Esophagus squamous epithelium (tissue), 5 donors: Measurements from ENCODE around the gene TLE5. TPM values are rescaled to one million over a fixed set of nuclear protein-coding genes. Genes with fewer than 3 reads are reported as not detected.

Experiments used
- DNase-seq: peaks from one replicate; lab custom pipeline; 2025; lab: John Stamatoyannopoulos, UW
- H3K27ac ChIP-seq, 4 donors: fragments of 200-600 bp; sonication (generic); one replicate each; pipeline ENCODE4 v1.5.1; 2016 to 2019; ENCODE audit warnings: mild to moderate bottlenecking in 1 of 4
- H3K27me3 ChIP-seq, 4 donors: fragments of 200-600 bp; sonication (generic); 1 replicate in 3 of 4; 2 replicates in 1 of 4; pipeline versions ENCODE4 v1.5.1 to v1.6.0; 2017 to 2021; ENCODE audit warnings: antibody characterized with exemption in 1 of 4
- H3K36me3 ChIP-seq, 3 donors: fragments of 200-600 bp; sonication (generic); one replicate each; pipeline ENCODE4 v1.5.1; 2016 to 2019
- H3K4me1 ChIP-seq, 3 donors: fragments of 200-600 bp; sonication (generic); one replicate each; pipeline ENCODE4 v1.5.1; 2017 to 2019
- H3K4me3 ChIP-seq, 4 donors: fragments of 200-600 bp; sonication (generic); 1 replicate in 3 of 4; 2 replicates in 1 of 4; pipeline ENCODE4 v1.5.1; 2016 to 2019; ENCODE audit warnings: mild to moderate bottlenecking in 2 of 4, moderate library complexity in 1 of 4
- H3K9me3 ChIP-seq, 3 donors: fragments of 200-600 bp; sonication (generic); one replicate each; pipeline ENCODE4 v1.5.1; 2016 to 2019
- CTCF ChIP-seq, 6 experiments: fragments of 450-650 bp in 4 of 6; fragments of 200-600 bp in 2 of 6; sonication (generic) in 2 of 6; IDR thresholded peaks; one replicate each; pipeline ENCODE4 v1.5.1; 2016 to 2019; ENCODE audit warnings: antibody characterized with exemption in 6 of 6, mild to moderate bottlenecking in 4 of 6, moderate library complexity in 4 of 6
- POLR2A ChIP-seq, 4 donors: fragments of 450-650 bp; IDR thresholded peaks; one replicate each; pipeline ENCODE4 v1.6.1; 2017; ENCODE audit warnings: antibody characterized with exemption in 4 of 4, mild to moderate bottlenecking in 4 of 4, moderate library complexity in 3 of 4
- WGBS, 2 donors: methylation state at CpG; one replicate each; pipeline ENCODE4 v1.1.5; 2018; 5-methylcytosine and 5-hydroxymethylcytosine counted together
- intact Hi-C: fragments of 100-400 bp; cut with DNase I; formaldehyde crosslinking; loops from one replicate; pipeline ENCODE4 v1.15.0; 2022
- total RNA-seq, 4 donors: library from RNA; depleted of rRNA; stranded (reverse); fragments of >200 nt; gene quantifications; one replicate each; pipeline ENCODE4 v1.1.0, GENCODE V29; 2016
- donor health status: DM: yes; HTN: yes; CAD: no.

The TLE5 gene
- total RNA-seq, 4 donors from 2014 or later: 141 to 433 (median 298) TPM

- no peak for DNase-seq
- no peaks in the 10 kb centered on the region for H3K27me3 ChIP-seq
- TF ChIP-seq POLR2A (IDR thresholded peaks at IDR 0.05) (peak in 1 of 4 donors; percentile 10), CTCF (IDR thresholded peaks at IDR 0.05) (no peak)
- peaks cover 50 to 92% (median 51%) of the 10 kb centered on the region in 3 donors for H3K4me1 ChIP-seq
- no peaks in the 10 kb centered on the region for H3K36me3 ChIP-seq
- H3K4me3 ChIP-seq: peak overlapping the region; percentile 18 to 96 (median 78)
- intact Hi-C loops: no loop called here
- H3K9me3 ChIP-seq: no peaks in the 10 kb centered on the region
- 10% methylated on average over 8 to 15 of the region's 40 CpGs for WGBS, 2 donors
- peak overlapping the region; percentile 74 to 88 (median 84) for H3K27ac ChIP-seq
Observed at GRCh38 chr19:3098515-3099346, 36.4 kb upstream of the TLE5 start.

GRCh38 chr19:3098141-3098514, 35.8 kb upstream of the TLE5 start:
- H3K27ac ChIP-seq: peak overlapping the region; percentile 74 to 88 (median 84)
- no peak for TF ChIP-seq POLR2A (IDR thresholded peaks at IDR 0.05)
- no peak for TF ChIP-seq CTCF (IDR thresholded peaks at IDR 0.05)
- no peak for DNase-seq
- H3K4me1 ChIP-seq: peaks cover 48 to 89% (median 49%) of the 10 kb centered on the region in 3 donors
- no peaks in the 10 kb centered on the region for H3K9me3 ChIP-seq
- H3K4me3 ChIP-seq: peak overlapping the region; percentile 18 to 96 (median 78)
- H3K27me3 ChIP-seq: no peaks in the 10 kb centered on the region
- WGBS, 2 donors: 25 to 40% methylated on average over 5 to 9 of the region's 18 CpGs
- H3K36me3 ChIP-seq: no peaks in the 10 kb centered on the region
- intact Hi-C loops: no loop called here

- no peaks in the 10 kb centered on the region for H3K36me3 ChIP-seq
- H3K4me1 ChIP-seq: peaks cover 48 to 82% (median 49%) of the 10 kb centered on the region in 3 donors
- peak overlapping the region; percentile 74 to 88 (median 84) for H3K27ac ChIP-seq
- no peak for DNase-seq
- TF ChIP-seq CTCF (IDR thresholded peaks at IDR 0.05) (no peak), POLR2A (IDR thresholded peaks at IDR 0.05) (no peak)
- WGBS, 2 donors: 45% methylated on average over 21 of the region's 24 CpGs; no CpG with 5 or more reads in 1 of the 2 donors
- intact Hi-C loops: no loop called here
- H3K9me3 ChIP-seq: no peaks in the 10 kb centered on the region
- no peaks in the 10 kb centered on the region for H3K27me3 ChIP-seq
- peak overlapping the region in 3 of 4 donors; percentile 76 to 96 (median 81) for H3K4me3 ChIP-seq
Observed at GRCh38 chr19:3097442-3097871, 35.2 kb upstream of the TLE5 start.

GRCh38 chr19:3096902-3097326, 34.6 kb upstream of the TLE5 start:
- Histone ChIP-seq H3K27me3 (no peaks in the 10 kb centered on the region), H3K9me3 (no peaks in the 10 kb centered on the region), H3K27ac (peak overlapping the region; percentile 74 to 88 (median 84)), H3K4me1 (peaks cover 48 to 77% (median 49%) of the 10 kb centered on the region in 3 donors), H3K4me3 (peak overlapping the region in 3 of 4 donors; percentile 76 to 96 (median 81)), H3K36me3 (no peaks in the 10 kb centered on the region)
- no peak for DNase-seq
- TF ChIP-seq CTCF (IDR thresholded peaks at IDR 0.05) (no peak), POLR2A (IDR thresholded peaks at IDR 0.05) (no peak)
- 40% methylated on average over 4 of the region's 11 CpGs; no CpG with 5 or more reads in 1 of the 2 donors for WGBS, 2 donors
- intact Hi-C loops: no loop called here
